ENCODE data around the gene RASSF8.

The RASSF8 gene

DNA sequence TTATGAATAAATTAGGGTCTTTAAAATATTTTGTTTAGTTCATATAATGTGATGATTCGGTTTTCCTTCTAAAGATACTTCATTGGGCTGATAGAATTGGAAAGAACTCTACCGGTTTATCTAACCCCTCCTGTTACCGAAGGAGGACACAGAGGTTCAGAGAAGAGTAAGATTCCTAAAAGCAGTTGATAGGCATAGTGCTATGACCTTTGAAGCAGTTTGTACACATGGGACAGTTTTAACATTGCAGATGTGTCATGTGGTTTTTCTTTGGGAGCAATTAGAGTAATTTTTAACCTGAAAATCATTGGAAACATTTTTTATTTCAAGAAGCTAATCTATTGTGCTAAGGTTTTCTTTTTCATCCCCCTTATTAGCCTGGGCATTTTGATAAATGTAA, 103.5 kb downstream of the RASSF8 start:
- no peak for DNase-seq (ENCODE audit: low read depth)

- no peak for DNase-seq (ENCODE audit: low read depth)
These were observed 104.1 kb downstream of the RASSF8 start for GRCh38 chr12:26062566-26062965.

DNA sequence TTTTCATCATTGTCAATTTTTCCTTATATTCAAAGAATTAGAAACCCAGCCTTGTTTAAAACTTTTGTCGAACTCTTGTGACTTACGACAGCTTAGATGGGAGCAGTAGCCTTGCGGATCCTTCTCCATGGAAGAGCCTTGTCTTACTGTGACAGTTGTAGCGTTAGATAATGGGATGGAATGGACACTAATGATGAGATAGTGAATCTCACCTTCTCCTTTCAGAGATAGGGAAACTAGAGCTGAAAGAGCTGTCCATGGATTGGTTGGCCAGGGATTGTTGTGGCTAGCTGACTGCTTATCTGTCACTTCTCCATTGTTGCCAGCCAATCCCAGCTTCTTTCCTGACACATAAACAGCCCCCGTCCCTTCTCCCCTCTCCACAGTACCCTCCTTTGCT, 107.0 kb downstream of the RASSF8 start:
- DNase-seq (ENCODE audit: low read depth): no peak

DNA sequence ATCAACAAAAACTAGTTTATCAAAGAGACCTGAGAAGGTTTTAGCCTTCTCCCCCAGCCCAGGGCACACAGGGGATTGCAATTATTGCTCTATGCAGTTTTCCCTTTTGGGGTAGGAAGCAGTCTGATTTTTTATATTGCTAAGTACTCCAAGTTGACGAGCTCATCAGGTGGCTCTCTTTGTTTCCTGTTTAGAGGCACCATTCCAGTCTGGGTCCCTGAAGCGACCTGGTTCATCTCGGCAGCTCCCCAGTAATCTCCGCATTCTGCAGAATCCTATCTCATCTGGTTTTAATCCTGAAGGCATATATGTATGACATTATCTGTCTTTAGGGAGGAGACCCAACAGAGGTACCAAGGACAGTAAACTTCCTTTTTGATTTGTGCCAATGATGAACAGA, 110.0 kb downstream of the RASSF8 start:
- DNase-seq (ENCODE audit: low read depth): no peak

GRCh38 chr12:26069796-26070195, 111.3 kb downstream of the RASSF8 start:
- no peak for DNase-seq (ENCODE audit: low read depth)

DNA sequence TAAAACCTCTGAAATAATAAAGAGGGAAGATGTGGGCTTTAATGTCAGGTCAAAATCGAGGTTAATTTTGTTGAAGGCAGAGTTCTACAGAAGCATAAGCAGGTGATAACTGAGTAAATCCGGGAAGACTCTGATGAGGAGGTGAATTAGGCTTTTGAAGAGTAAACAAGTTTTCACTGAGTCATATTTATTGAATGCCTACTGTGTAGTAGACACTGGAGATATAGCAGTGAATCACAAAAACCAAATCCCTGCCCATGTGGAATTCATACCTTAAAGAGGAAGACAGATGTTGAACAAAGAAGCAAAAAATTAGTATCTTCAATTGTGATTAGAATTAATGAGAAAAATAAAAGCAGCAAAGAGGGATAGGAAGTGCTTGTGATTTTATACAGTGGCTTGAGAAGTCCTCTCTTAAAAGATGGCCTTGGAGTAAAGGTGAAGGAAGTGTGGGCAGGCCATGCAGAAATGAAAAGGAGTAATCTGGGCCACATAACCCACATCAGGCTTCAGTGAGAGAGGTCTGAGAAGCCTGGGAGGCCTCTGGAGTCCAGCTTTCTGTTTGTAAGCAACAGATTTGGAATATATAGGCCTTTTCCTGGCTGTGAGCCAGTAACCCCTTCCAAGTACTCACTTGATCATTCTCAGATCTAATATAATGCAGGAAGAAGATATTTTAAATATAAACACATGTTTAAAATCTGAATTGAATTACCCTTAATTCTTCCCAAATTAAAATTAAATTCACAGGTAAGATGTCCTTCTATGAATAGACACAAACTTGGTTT, 119.6 kb downstream of the RASSF8 start:
- DNase-seq (ENCODE audit: low read depth): no peak

- no peak for DNase-seq (ENCODE audit: low read depth)
These were observed 122.4 kb downstream of the RASSF8 start for GRCh38 chr12:26080911-26081310.

DNA sequence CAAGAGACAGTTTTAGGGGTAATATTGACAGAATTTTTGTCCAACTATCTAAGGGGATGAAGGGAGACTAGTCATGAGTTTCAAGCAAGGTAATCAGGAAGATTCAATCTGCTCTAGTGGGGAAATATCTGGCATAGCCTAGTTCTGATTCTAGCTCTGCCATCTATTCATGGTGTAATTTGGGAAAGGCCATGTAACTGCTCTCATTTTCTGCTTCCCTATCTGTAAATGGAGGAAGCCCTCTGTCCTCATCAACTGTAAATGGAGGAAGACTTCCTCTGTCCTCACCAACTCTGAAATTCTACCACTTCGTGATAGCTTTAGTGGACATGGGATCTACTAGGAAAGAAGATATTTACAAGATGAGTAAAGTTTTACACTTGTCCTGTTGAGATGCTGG, 128.5 kb downstream of the RASSF8 start:
- DNase-seq (ENCODE audit: low read depth): no peak

- DNase-seq (ENCODE audit: low read depth): no peak
These were observed 130.5 kb downstream of the RASSF8 start for GRCh38 chr12:26088998-26089397.

DNA sequence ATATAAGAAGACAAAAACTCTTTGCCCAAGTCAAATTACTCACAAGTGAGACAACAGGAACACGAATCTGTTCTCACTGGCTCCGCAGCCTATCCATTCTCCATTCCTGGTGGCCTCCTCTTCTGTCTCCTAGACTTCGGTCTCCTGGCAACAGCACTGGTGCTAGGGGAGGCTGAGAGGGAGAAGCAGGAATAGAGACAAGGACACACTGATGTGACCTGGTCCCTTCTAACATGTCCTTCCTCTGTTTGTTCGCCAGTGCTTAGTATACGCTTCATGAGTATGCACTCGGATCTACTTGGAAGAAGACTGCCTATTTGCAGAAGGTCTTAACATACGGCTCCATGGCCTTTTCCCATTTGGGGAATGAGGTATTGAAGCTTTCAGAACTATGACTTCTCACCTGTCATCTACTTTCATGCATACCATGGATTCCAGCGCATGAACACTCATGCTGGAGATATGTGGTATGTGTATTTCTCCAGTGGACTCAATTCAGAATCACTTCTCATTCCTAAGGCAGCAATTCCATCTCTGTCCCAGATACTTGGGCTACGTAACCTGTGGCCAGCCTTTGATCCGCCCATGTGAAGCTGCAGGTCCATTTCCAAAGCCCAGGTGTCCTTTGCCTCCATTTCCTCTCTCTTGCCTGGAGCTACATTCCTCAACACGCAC, 132.5 kb downstream of the RASSF8 start:
- DNase-seq (ENCODE audit: low read depth): no peak

DNA sequence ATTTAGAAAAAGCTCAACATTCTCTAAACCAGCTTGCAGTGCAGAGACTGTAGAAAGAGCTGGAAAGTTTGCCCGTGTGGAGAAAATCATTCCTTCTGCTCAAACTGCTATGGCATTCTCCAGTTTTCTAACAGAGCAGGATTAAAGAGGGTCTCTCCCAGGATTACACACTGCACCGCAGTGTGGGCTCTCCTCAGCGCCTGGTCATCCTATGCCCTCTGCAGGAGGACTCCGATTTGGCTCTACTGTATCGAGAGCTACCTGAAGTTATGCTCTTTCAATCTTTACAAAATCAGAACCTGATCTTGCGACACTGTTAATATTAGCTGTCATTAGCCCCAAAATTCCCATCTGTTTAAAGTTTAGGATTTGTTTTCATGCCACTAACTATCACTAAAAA, 133.3 kb downstream of the RASSF8 start:
- no peak for DNase-seq (ENCODE audit: low read depth)

DNA sequence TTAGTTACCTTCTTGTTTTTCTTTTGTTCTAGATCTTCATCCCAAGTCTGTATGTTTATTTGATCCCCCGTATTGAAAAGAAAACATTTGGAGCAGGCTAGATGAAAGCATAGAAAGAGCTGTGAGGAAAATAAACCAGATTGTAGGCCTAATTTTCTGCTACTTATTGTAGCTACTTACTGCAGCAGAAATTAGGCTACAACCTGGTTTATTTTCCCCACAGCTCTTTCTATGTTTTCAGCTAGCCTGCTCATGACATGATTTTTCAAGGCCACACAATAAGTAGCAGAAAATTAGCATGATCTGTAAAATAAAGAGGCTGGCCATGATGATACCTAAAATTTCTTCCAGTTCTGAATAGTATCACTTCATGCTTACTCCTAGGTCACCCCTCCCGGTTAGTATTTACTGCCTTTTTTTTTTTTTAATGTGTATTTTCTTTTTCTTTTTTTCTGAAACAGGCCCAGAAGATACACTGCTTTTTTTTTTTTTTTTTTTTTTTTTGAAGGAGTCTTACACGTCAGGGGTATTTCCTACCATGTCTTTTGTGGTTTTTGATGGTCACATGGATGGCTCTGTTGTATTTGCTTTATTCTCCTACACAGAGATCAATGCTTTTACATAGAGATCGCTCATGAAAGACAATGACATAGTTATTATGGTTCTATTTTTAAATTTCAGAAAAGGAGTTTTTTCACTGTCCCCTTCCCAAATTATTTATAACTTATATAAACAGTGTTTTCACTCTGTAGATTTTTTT, 134.0 kb downstream of the RASSF8 start:
- no peak for DNase-seq (ENCODE audit: low read depth)

DNA sequence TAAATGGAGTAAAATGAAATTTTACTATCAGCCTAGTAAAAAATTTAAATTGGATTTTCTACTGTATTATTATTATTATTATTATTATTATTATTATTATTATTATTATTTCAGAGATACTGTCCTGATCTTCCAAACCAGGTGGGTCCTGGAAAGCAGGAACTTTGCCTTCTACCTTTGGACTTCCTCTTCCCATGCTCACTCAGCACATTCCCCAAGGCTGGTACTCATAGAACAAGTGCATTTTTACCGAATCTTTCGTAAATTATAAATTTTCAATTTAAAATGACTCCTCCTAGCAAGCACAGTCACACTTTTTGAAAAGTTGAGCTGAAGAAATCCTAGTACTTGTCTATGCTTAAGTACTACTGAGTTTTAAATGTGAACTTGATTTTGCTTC, 136.7 kb downstream of the RASSF8 start:
- no peak for DNase-seq (ENCODE audit: low read depth)

DNA sequence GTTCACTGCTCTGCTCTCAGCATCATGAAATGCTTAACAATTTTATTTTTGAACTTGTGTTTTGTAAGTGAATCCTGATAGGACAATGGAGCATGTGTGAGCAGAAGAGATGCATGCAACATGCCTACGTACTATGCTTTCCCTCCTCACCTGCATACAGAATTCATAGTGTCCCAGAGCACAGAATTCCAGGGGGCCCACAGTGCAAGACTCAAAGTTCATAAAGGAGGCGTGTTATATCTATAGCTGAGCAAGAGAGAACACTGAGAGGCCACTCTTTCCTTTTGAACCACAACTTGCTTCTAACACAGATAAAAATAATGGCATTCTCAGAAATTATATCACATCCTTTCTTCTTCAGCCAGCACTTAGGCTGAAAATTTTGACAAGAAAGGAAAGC, 137.6 kb downstream of the RASSF8 start:
- DNase-seq (ENCODE audit: low read depth): no peak

- DNase-seq (ENCODE audit: low read depth): peak; percentile 41
These were observed 138.8 kb downstream of the RASSF8 start for GRCh38 chr12:26097046-26097878.

GRCh38 chr12:26100666-26101349, 142.3 kb downstream of the RASSF8 start:
- no peak for DNase-seq (ENCODE audit: low read depth)

- DNase-seq (ENCODE audit: low read depth): no peak
These were observed 142.9 kb downstream of the RASSF8 start for GRCh38 chr12:26101350-26101734.

DNA sequence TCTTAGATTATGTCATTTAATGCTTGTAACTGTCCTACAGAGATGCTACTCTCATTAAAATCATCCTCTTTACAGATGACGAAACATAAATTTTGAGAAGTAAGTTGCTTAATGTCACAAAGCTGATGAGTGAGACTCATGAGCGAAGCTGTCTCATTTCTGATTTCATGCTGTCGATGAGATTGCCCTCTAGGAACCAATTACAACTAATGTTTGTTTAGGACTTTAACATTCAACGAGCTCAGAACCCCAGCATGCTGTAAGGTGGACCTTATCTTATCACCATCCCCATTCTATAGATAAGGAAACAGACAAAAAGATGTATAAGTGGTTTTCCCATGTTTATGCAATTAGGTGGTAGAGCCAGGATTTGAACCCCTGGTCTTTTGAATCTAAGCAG, 143.3 kb downstream of the RASSF8 start:
- no peak for DNase-seq (ENCODE audit: low read depth)

DNA sequence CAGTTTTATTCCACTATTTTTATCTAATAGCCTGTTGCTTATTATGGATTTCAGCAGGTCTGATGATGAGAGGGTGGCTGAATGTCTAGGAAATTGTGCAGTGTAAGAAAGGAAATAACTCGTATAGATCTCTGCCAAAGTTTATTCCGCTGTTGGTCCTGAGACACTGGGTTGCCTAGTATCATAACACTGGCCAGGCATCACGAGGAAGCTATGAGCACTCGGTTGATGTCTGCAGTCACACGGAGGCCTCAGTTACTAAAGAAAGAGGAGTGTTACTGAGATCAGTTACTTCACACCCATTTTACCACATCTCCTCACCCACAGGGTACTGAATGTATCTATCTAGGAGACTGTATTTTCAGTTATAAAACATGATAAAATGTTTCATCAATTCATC, 144.5 kb downstream of the RASSF8 start:
- no peak for DNase-seq (ENCODE audit: low read depth)

DNA sequence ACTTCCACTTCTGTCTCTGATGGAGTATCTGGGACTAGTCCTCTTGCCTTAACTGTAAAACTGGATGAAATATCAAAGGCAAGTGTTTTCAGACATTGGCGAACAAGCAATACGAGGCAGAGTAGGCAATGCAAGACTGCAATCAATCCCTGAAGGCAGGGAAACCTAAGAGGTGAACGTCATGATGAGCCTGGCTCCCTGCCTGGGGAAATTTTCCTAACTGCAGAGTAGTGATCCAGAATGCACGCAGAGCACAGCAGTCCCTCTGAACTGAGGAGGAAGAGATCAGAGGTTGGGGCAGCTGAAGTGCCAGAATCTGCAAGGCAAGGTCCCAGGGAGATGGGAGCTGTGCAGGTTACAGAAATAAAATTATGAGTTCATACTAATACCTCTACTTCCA, 147.9 kb downstream of the RASSF8 start:
- no peak for DNase-seq (ENCODE audit: low read depth)

DNA sequence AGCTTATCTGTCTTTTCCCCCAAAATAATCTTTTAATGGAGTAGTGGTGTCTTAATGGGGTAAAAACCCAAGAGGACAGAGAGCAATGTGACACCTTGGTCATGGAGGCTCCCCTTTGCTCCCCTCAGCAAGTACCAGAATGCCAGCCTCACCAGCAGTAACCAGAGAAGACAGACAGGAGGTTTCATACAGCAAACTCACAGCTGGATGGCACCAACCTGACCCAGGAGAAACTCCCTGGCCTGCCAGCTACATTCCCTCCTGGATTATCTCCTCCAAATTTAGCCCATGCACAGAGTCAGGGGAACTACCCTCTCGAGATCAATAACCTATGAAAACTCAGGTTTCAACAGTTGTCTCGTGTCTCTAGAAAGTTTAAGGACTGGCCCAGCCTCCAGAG, 150.4 kb downstream of the RASSF8 start:
- DNase-seq (ENCODE audit: low read depth): no peak
